ENCODE measurements around the gene OPN1MW3. TPM values are rescaled to one million over a fixed set of nuclear protein-coding genes. Genes with fewer than 3 reads are reported as not detected.

Gene OPN1MW3
- total and polyA plus RNA-seq, 2 donors: 0.02 TPM; not detected in 1

DNA sequence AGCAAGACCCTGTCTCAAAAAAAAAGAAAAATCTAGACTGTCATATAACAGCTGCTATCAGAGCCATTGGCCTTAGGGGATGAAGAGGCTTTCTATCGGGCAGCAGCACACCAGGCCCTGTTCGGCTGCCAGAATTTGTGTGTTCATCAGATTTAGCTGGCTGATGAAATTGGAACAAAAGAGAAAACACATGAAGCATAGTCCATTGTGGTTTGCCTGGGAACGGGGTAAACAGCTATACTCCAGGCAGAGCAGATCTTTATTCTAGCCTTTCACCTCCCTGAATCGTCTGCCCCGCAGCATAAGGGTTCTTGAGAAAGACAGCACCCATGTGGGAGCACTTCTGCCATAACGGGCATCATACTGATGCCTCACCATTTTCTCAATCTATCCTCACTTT, 49.8 kb downstream of the OPN1MW3 start:
- Histone ChIP-seq H3K4me3 (ENCODE audit: low read length in 2 of 2) (no peak overlapping the region), H3K27me3 (ENCODE audit: control insufficient read depth in 2 of 2, insufficient read depth in 1 of 2, low read length in 1 of 2) (no peaks in the 10 kb centered on the region)
- 96% methylated on average over 6 of the region's 6 CpGs for WGBS

DNA sequence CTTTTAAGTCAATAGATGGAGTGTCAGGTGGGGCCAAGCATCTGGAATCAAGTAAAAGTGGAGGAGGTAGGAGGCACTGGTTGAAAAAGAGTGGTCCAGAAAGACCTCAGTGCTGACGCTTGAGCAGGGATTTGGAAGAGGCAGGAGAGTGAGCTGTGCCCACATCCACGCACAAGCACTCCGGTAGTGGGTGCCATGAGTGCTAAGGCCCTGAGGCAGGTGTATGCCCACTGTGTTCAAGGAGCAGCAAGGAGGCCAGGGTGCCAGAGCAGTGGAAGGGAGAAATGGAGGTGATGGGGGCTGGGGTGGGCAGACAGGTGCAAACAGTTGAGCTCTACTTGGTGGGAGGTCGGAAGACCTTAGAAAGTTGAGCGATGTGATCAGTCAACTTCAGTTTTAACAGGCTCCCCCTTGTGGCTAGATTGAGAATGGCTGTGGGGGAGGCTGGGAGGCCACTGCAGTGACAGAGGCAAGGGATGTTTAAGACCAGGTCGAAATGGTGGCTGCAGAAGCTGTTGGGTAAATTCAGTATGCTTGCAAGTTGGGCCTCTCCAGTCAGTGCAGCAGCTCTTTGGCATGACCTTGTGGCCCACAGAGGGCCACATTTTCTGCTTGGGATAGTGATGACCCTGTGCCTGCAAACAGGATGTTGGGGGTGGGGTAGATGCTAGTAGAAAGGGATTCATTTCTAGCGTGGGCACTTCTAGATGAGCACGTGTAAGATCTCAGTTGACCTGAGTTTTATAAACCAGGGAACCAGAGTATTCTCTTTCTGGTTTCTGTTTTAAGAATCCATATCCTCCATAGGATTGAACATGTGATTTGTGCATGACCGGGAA, 50.9 kb downstream of the OPN1MW3 start:
- Histone ChIP-seq H3K36me3 (ENCODE audit: control insufficient read depth in 2 of 2, insufficient read depth in 2 of 2, low read length in 1 of 2) (no peaks in the 10 kb centered on the region), H3K27ac (ENCODE audit: low read depth in 1 of 2, low read length in 1 of 2) (no peak overlapping the region), H3K9me3 (ENCODE audit: control insufficient read depth in 2 of 2, insufficient read depth in 1 of 2, low read length in 1 of 2) (no peaks in the 10 kb centered on the region), H3K27me3 (ENCODE audit: control insufficient read depth in 2 of 2, insufficient read depth in 1 of 2, low read length in 1 of 2) (no peaks in the 10 kb centered on the region), H3K4me1 (ENCODE audit: control insufficient read depth in 2 of 2, insufficient read depth in 2 of 2, low read length in 2 of 2) (peaks cover 0 to 12% of the 10 kb centered on the region in 2 donors), H3K4me3 (ENCODE audit: low read length in 2 of 2) (no peak overlapping the region)
- peak; percentile 38 to 83 (median 55) for DNase-seq (ENCODE audit: low read depth in 6 of 9, low spot score in 9 of 9)
- 56% methylated on average over 9 of the region's 9 CpGs for WGBS

More for the DNA sequence above, 49.8 kb downstream of the OPN1MW3 start:
- peaks cover 0 to 12% of the 10 kb centered on the region in 2 donors for H3K4me1 ChIP-seq (ENCODE audit: control insufficient read depth in 2 of 2, insufficient read depth in 2 of 2, low read length in 2 of 2)
- H3K36me3 ChIP-seq (ENCODE audit: control insufficient read depth in 2 of 2, insufficient read depth in 2 of 2, low read length in 1 of 2): no peaks in the 10 kb centered on the region
- no peak overlapping the region for H3K27ac ChIP-seq (ENCODE audit: low read depth in 1 of 2, low read length in 1 of 2)
- DNase-seq (ENCODE audit: low read depth in 6 of 9, low spot score in 9 of 9): no peak
- H3K9me3 ChIP-seq (ENCODE audit: control insufficient read depth in 2 of 2, insufficient read depth in 1 of 2, low read length in 1 of 2): no peaks in the 10 kb centered on the region

DNA sequence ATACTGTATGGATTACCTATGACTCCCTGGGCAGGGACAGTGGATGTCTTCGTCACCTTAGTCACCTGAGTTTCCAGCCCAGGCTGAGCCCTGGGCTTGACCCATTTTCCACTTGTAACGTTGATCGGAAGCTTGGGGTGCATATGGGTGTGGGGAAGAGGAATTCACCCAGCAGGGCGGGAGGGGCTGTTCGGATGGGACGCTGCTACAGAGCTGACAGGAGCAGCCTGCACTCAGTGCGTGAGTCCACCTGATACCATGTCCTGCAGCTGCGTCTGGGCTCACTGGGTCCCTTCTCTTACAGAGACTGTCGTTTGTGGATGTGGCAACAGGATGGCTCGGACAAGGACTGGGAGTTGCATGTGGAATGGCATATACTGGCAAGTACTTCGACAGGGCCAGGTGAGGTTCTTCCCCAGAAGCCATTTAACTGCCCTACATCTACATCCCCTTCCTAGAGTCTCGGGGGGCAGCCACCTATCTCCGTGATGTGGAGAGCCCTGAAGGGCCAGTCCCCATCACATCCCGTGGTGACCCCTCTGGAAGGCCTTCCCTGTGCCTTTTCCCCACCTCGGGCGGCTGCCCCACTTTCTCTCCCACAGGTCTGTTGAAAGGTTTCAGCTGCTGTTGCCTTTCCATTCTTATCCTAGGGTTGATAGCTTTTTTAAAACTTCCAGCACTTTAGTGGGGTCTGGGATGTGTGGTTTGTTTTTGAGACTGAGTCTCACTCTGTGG, 51.8 kb downstream of the OPN1MW3 start:
- no peaks in the 10 kb centered on the region for H3K27me3 ChIP-seq (ENCODE audit: control insufficient read depth in 2 of 2, insufficient read depth in 1 of 2, low read length in 1 of 2)
- no peaks in the 10 kb centered on the region for H3K9me3 ChIP-seq (ENCODE audit: control insufficient read depth in 2 of 2, insufficient read depth in 1 of 2, low read length in 1 of 2)
- no peak for DNase-seq (ENCODE audit: low read depth in 6 of 9, low spot score in 9 of 9)
- 95% methylated on average over 16 of the region's 16 CpGs for WGBS
- H3K4me1 ChIP-seq (ENCODE audit: control insufficient read depth in 2 of 2, insufficient read depth in 2 of 2, low read length in 2 of 2): peaks cover 0 to 15% of the 10 kb centered on the region in 2 donors
- H3K4me3 ChIP-seq (ENCODE audit: low read length in 2 of 2): no peak overlapping the region
- H3K36me3 ChIP-seq (ENCODE audit: control insufficient read depth in 2 of 2, insufficient read depth in 2 of 2, low read length in 1 of 2): no peaks in the 10 kb centered on the region
- no peak overlapping the region for H3K27ac ChIP-seq (ENCODE audit: low read depth in 1 of 2, low read length in 1 of 2)

DNA sequence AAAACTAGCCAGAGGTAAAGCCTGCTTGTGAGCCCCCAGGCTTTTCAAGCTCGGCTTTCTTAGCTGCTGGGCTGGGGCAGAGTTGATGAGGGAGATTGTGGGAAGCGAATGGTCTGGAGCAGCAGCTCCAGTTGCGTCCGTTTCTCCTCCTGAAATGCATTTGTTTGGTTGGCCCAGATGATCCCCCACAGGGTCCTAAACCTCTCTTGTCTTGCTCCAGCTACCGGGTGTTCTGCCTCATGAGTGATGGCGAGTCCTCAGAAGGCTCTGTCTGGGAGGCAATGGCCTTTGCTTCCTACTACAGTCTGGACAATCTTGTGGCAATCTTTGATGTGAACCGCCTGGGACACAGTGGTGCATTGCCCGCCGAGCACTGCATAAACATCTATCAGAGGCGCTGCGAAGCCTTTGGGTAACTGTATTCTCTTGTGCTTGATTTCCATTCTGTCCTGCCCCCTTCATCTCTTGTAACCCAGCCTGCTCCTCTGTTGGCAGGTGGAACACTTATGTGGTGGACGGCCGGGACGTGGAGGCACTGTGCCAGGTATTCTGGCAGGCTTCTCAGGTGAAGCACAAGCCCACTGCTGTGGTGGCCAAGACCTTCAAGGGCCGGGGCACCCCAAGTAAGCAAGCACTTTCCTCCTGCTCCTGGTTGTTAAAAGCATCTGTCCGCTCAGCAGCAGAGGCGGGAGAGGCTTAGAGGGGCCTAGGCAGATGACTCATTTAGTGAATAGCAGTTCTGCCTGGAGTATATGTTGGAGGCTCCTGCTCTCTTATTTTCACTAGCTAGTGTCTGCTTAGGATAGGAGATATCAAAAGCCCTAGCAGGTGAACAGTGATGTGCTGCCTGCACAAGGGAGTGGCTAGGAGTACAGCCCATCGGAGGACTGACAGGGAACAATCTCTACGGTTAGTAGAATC, 53.5 kb downstream of the OPN1MW3 start:
- H3K4me1 ChIP-seq (ENCODE audit: control insufficient read depth in 2 of 2, insufficient read depth in 2 of 2, low read length in 2 of 2): peaks cover 0 to 15% of the 10 kb centered on the region in 2 donors

DNA sequence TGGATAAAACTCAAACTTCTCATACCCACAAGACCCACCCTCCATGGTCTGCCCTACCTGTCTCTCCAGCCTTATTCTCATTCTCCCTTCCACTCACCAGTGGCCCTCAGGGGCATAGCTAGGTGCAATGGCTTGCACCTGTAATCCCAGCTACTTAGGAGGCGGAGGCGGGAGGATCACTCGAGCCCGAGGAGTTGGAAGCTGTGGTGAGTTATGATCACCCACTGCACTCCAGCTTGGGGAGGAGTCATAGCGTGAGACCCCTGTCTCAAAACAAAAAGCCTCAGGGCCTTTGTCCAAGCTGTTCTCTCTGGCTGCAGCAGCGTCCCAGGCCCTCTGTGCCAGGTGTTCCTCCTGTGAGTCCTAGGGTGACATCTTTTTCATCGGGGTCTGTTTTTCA, 54.7 kb downstream of the OPN1MW3 start:
- no peak overlapping the region for H3K4me3 ChIP-seq (ENCODE audit: low read length in 2 of 2)
- H3K27ac ChIP-seq (ENCODE audit: low read depth in 1 of 2, low read length in 1 of 2): no peak overlapping the region
- no peak for DNase-seq (ENCODE audit: low read depth in 6 of 9, low spot score in 9 of 9)
- no peaks in the 10 kb centered on the region for H3K27me3 ChIP-seq (ENCODE audit: control insufficient read depth in 2 of 2, insufficient read depth in 1 of 2, low read length in 1 of 2)
- no peaks in the 10 kb centered on the region for H3K36me3 ChIP-seq (ENCODE audit: control insufficient read depth in 2 of 2, insufficient read depth in 2 of 2, low read length in 1 of 2)
- H3K4me1 ChIP-seq (ENCODE audit: control insufficient read depth in 2 of 2, insufficient read depth in 2 of 2, low read length in 2 of 2): peaks cover 0 to 15% of the 10 kb centered on the region in 2 donors
- WGBS: 98% methylated on average over 7 of the region's 7 CpGs
- H3K9me3 ChIP-seq (ENCODE audit: control insufficient read depth in 2 of 2, insufficient read depth in 1 of 2, low read length in 1 of 2): no peaks in the 10 kb centered on the region

More for the DNA sequence above, 53.5 kb downstream of the OPN1MW3 start:
- Histone ChIP-seq H3K36me3 (ENCODE audit: control insufficient read depth in 2 of 2, insufficient read depth in 2 of 2, low read length in 1 of 2) (no peaks in the 10 kb centered on the region), H3K27me3 (ENCODE audit: control insufficient read depth in 2 of 2, insufficient read depth in 1 of 2, low read length in 1 of 2) (no peaks in the 10 kb centered on the region), H3K4me3 (ENCODE audit: low read length in 2 of 2) (no peak overlapping the region), H3K9me3 (ENCODE audit: control insufficient read depth in 2 of 2, insufficient read depth in 1 of 2, low read length in 1 of 2) (no peaks in the 10 kb centered on the region), H3K27ac (ENCODE audit: low read depth in 1 of 2, low read length in 1 of 2) (no peak overlapping the region)
- WGBS: 95% methylated on average over 19 of the region's 19 CpGs
- DNase-seq (ENCODE audit: low read depth in 6 of 9, low spot score in 9 of 9): no peak

DNA sequence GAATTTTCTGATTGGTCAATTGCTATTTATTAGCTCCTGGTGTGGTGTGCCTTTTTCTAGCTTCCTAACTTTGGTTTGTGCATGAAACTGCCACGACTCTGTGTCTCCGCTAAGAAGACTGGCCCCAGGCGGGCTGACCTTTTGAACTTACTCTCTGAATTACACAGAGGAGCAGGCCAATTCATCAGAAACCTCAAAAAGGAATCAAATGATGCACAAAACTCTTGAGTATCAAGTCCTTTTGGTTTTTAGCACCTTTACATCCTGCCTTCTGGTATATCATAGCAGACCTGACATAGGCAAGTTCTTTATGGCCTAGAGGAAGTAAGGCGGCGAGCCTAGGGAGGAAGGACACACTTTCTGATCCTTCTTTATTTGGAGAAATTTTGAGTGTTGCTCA, 55.8 kb downstream of the OPN1MW3 start:
- H3K27ac ChIP-seq (ENCODE audit: low read depth in 1 of 2, low read length in 1 of 2): no peak overlapping the region
- peaks cover 0 to 12% of the 10 kb centered on the region in 2 donors for H3K4me1 ChIP-seq (ENCODE audit: control insufficient read depth in 2 of 2, insufficient read depth in 2 of 2, low read length in 2 of 2)
- H3K4me3 ChIP-seq (ENCODE audit: low read length in 2 of 2): no peak overlapping the region
- 87% methylated on average over 5 of the region's 5 CpGs for WGBS
- no peak for DNase-seq (ENCODE audit: low read depth in 6 of 9, low spot score in 9 of 9)
- no peaks in the 10 kb centered on the region for H3K27me3 ChIP-seq (ENCODE audit: control insufficient read depth in 2 of 2, insufficient read depth in 1 of 2, low read length in 1 of 2)
- H3K36me3 ChIP-seq (ENCODE audit: control insufficient read depth in 2 of 2, insufficient read depth in 2 of 2, low read length in 1 of 2): no peaks in the 10 kb centered on the region
- H3K9me3 ChIP-seq (ENCODE audit: control insufficient read depth in 2 of 2, insufficient read depth in 1 of 2, low read length in 1 of 2): no peaks in the 10 kb centered on the region

DNA sequence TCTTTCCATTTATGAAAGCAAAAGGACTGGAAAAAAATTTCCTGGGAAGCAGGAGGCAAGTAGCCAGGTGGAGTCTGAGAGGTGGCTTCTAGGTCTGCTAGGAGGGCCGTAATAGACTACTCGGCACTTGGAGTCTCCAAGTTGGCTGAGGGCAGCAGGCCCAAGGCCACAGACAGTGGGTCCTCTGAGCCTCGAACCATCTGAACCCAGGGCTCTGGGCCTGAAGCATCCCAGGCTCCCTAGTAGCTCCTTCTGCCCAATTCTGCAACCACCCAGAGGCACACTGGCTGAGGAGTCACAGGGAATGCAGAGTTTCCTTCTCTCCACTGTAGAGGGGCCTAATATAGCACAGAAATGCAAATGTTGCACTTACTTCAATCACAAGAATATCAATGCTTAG, 58.0 kb downstream of the OPN1MW3 start:
- no peak for DNase-seq (ENCODE audit: low read depth in 6 of 9, low spot score in 9 of 9)
- Histone ChIP-seq H3K4me3 (ENCODE audit: low read length in 2 of 2) (no peak overlapping the region), H3K36me3 (ENCODE audit: control insufficient read depth in 2 of 2, insufficient read depth in 2 of 2, low read length in 1 of 2) (no peaks in the 10 kb centered on the region), H3K4me1 (ENCODE audit: control insufficient read depth in 2 of 2, insufficient read depth in 2 of 2, low read length in 2 of 2) (peaks cover 0 to 3% of the 10 kb centered on the region in 2 donors), H3K27ac (ENCODE audit: low read depth in 1 of 2, low read length in 1 of 2) (no peak overlapping the region), H3K27me3 (ENCODE audit: control insufficient read depth in 2 of 2, insufficient read depth in 1 of 2, low read length in 1 of 2) (no peaks in the 10 kb centered on the region), H3K9me3 (ENCODE audit: control insufficient read depth in 2 of 2, insufficient read depth in 1 of 2, low read length in 1 of 2) (no peaks in the 10 kb centered on the region)
- 96% methylated on average over 3 of the region's 3 CpGs for WGBS

DNA sequence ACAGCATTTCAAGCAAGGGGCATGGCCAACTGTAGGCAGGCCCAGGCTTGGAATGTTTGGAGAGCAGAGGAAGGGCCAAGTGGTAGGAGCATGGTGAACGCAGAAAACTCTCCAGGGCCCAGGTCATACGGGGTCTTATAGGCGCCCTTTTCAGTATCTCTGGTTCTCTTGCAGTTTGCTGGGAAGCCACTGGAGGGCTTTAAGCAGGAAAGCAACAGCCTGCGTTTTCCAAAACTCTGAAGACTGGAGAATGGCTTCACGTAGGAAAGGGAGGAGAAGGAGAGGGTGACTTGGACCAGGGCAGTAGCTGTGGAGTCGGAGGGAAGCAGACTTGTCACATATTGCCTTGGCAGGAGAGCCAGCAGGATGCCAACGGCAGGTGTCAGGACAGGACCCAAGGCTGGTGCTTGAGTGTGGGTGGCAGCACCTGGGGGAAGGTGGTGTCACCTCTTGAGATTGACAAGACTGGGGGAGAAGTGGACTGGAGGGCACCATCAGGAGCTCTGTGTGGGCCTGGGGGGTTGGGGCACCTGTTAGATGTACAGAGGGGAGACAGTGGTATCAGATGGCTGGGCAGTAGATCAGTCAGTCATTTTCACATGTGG, 60.1 kb downstream of the OPN1MW3 start:
- no peak overlapping the region for H3K4me3 ChIP-seq (ENCODE audit: low read length in 2 of 2)
- H3K27ac ChIP-seq (ENCODE audit: low read depth in 1 of 2, low read length in 1 of 2): no peak overlapping the region
- WGBS: 48% methylated on average over 7 of the region's 7 CpGs
- no peaks in the 10 kb centered on the region for H3K9me3 ChIP-seq (ENCODE audit: control insufficient read depth in 2 of 2, insufficient read depth in 1 of 2, low read length in 1 of 2)
- DNase-seq (ENCODE audit: low read depth in 6 of 9, low spot score in 9 of 9): peak in 1 of 9 donors; percentile 26
- peaks cover 0 to 16% of the 10 kb centered on the region in 2 donors for H3K4me1 ChIP-seq (ENCODE audit: control insufficient read depth in 2 of 2, insufficient read depth in 2 of 2, low read length in 2 of 2)
- H3K27me3 ChIP-seq (ENCODE audit: control insufficient read depth in 2 of 2, insufficient read depth in 1 of 2, low read length in 1 of 2): no peaks in the 10 kb centered on the region
- no peaks in the 10 kb centered on the region for H3K36me3 ChIP-seq (ENCODE audit: control insufficient read depth in 2 of 2, insufficient read depth in 2 of 2, low read length in 1 of 2)

All from thymus (tissue), 11 donors.